MCF 10A (cell line): ENCODE results near the gene UCK2. TPM values are rescaled to one million over a fixed set of nuclear protein-coding genes. Genes with fewer than 3 reads are reported as not detected.

Experiments used
- BruUV-seq: library from RNA; stranded (reverse); fragments of 400-500 nt; replicated peaks from 2 replicates; lab custom pipeline; 2021; lab: Mats Ljungman, UMichigan
- CTCF ChIA-PET: fragments of 300-600 bp; sonication (Branson Sonifier 250); formaldehyde crosslinking; extraction: SDS; loops from one replicate; lab custom pipeline; 2021; ENCODE audit warnings: antibody characterized with exemption, inconsistent platforms; lab: Yijun Ruan, JAX
- POLR2A ChIA-PET: fragments of 300-600, 350-650 bp; sonication (Branson Sonifier 250); formaldehyde crosslinking; extraction: SDS; loops from one replicate; lab custom pipeline; 2020; ENCODE audit warnings: antibody characterized with exemption, inconsistent platforms; lab: Yijun Ruan, JAX
- DNase-seq: peaks from one replicate; pipeline ENCODE4 v3.0.0-alpha.2; 2018; ENCODE audit not compliant: unreplicated experiment
- H3K27ac Mint-ChIP-seq: one replicate; pipeline ENCODE4 v1.8.0; 2022; ENCODE audit warnings: mild to moderate bottlenecking, low read depth, mixed read lengths; ENCODE audit not compliant: unreplicated experiment
- H3K27me3 Mint-ChIP-seq: one replicate; pipeline ENCODE4 v1.8.0; 2022; ENCODE audit warnings: mixed read lengths; ENCODE audit not compliant: insufficient read depth, unreplicated experiment
- H3K36me3 Mint-ChIP-seq: one replicate; pipeline ENCODE4 v1.8.0; 2022; ENCODE audit warnings: mild to moderate bottlenecking, moderate library complexity, mixed read lengths; ENCODE audit not compliant: insufficient read depth, unreplicated experiment
- H3K4me1 Mint-ChIP-seq: one replicate; pipeline ENCODE4 v1.8.0; 2022; ENCODE audit warnings: mixed read lengths; ENCODE audit not compliant: insufficient read depth, unreplicated experiment
- H3K4me3 Mint-ChIP-seq: one replicate; pipeline ENCODE4 v1.8.0; 2022; ENCODE audit warnings: mild to moderate bottlenecking, moderate library complexity, mixed read lengths; ENCODE audit not compliant: unreplicated experiment
- H3K9me3 Mint-ChIP-seq: one replicate; pipeline ENCODE4 v1.8.0; 2022; ENCODE audit warnings: mixed read lengths; ENCODE audit not compliant: unreplicated experiment
- CTCF ChIP-seq: fragments of 200-600 bp; IDR thresholded peaks from one replicate; pipeline ENCODE4 v1.8.0; 2022; ENCODE audit warnings: antibody characterized with exemption, mild to moderate bottlenecking; ENCODE audit not compliant: unreplicated experiment
- intact Hi-C: fragments of 100-400 bp; cut with micrococcal nuclease; formaldehyde crosslinking; loops from 2 replicates; pipeline ENCODE4 v1.14.1; 2022
- total RNA-seq: library from RNA; stranded (reverse); gene quantifications from 2 replicates; pipeline ENCODE4 v1.2.3, GENCODE V29; 2022

Gene UCK2
- total RNA-seq, 1 experiment from 2014 or later = 144 TPM

DNA sequence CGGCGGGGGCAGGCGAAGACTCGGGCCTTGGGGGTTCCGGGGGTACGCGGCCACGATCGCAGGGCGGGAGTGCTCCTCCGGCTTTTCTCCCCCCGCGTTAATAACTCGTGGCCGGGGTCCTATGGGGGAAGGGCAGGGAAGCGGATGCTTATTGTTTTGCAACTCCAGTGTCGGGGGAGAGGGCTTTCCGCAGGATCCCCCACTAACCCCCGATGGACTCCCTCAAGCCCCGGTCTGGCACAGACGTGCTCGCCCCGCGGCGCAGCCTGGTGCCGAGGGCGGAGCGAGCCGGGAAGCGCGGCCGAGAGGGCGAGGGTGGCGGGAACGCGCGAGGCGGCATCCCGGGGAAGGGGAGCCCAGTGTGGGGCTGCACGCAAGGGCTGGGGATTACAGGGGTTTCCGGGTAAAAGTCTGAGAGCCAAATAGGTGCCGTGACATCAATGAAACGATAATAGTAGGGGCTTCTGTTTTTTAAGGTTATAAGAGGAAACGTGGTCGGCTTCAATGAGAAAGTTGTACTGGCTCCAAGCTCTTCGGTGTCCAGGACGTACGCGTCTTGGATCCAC, 772 bp downstream of the UCK2 start:
- BruUV-seq = no TSS peak

DNA sequence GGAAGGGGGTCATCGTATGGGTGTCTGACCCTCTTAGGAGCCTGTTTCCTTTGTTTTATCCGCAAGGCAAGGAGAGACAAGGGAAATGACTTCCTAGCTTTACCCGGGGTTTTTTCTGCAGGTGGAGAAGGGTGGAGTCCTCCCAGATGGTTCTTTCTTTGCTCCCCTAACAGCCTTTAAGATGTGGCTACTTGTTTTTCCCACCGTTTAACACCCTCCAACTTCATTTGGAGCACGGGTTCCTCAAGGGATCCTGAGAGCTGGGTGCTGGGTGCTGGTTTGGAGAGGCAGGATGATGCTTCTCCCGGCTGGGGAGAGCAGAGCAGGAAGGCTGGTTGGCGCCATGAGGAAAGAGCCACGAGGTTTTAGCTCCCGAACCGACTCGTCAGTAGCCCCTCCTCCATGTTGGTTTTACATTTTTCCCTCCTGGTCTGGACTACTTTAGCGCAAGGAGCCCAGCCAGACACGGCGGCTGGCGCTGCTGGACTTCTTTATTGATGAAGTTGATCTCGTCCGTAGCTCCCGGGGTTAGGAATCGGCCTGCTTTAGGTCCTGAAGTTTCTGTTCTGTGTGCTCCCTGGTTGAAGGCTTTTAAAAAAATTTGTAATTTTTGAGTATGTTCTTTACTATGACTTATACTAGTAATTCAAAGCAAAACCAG, 1.4 kb downstream of the UCK2 start:
- BruUV-seq = TSS peak; percentile 81
- CTCF ChIA-PET = interaction anchor here (0.6 to 6.2 kb wide), 39 partner anchors 8 to 1030 kb away, joined by 3 to 59 read pairs (median 5); partner anchors contain the start of gene TMCO1
- intact Hi-C loops = loop anchor here (1.0 to 5.0 kb wide), 8 partner anchors 22 to 226 kb away; partner anchors contain the start of gene MGST3
- peaks cover 6% of the 10 kb centered on the region for H3K36me3 Mint-ChIP-seq
- no peak for TF ChIP-seq CTCF
- DNase-seq = peak; percentile 91
- POLR2A ChIA-PET = interaction anchor here (0.7 to 5.8 kb wide), 43 partner anchors 9 to 1010 kb away, joined by 3 to 118 read pairs (median 5); partner anchors contain the start of genes ALDH9A1, MGST3, POGK and TMCO1
- H3K27me3 Mint-ChIP-seq = no peaks in the 10 kb centered on the region
- peaks cover 37% of the 10 kb centered on the region for H3K4me1 Mint-ChIP-seq
- peak overlapping the region; percentile 90 for H3K27ac Mint-ChIP-seq
- no peaks in the 10 kb centered on the region for H3K9me3 Mint-ChIP-seq
- peak overlapping the region; percentile 96 for H3K4me3 Mint-ChIP-seq

More for the DNA sequence above, 772 bp downstream of the UCK2 start:
- ChIA-PET POLR2A (interaction anchor here (0.6 to 5.8 kb wide), 39 partner anchors 9 to 1011 kb away, joined by 3 to 118 read pairs (median 6); partner anchors contain the start of genes ALDH9A1, MGST3, POGK and TMCO1), CTCF (interaction anchor here (0.6 to 6.2 kb wide), 26 partner anchors 11 to 452 kb away, joined by 3 to 59 read pairs (median 5); partner anchors contain the start of gene TMCO1)
- Mint-ChIP-seq H3K4me1 (peaks cover 32% of the 10 kb centered on the region), H3K27ac (peak overlapping the region; percentile 90), H3K9me3 (no peaks in the 10 kb centered on the region), H3K4me3 (peak overlapping the region; percentile 96), H3K27me3 (no peaks in the 10 kb centered on the region), H3K36me3 (peaks cover 6% of the 10 kb centered on the region)
- TF ChIP-seq CTCF = no peak
- DNase-seq = peak; percentile 64
- intact Hi-C loops = loop anchor here (1.0 to 5.0 kb wide), 6 partner anchors 23 to 226 kb away; partner anchors contain the start of gene MGST3

DNA sequence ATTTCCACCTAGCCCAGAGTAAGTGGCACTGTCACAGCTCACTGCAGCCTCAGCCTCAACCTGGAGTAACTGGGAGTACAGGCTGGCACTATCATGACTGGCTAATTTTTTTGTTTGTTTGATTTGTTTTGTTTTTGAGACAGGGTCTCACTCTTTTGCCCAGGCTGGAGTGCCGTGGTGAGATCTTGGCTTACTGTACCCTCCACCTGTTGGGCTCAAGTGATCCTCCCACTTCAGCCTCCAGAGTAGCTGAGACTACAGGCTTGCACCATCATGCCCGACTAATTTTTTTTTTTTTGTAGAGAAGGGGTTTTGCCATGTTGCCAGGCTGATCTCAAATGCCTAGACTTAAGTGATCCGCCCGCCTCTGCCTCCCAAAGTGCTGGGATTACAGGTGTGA, 2.5 kb downstream of the UCK2 start:
- CTCF ChIA-PET = interaction anchor here (0.6 to 6.2 kb wide), 25 partner anchors 9 to 1234 kb away, joined by 3 to 59 read pairs (median 6); partner anchors contain the start of gene TMCO1
- H3K27me3 Mint-ChIP-seq = no peaks in the 10 kb centered on the region

More for the DNA sequence above, 2.5 kb downstream of the UCK2 start:
- Mint-ChIP-seq H3K4me1 (peaks cover 43% of the 10 kb centered on the region), H3K4me3 (peak overlapping the region; percentile 96), H3K9me3 (no peaks in the 10 kb centered on the region), H3K27ac (peak overlapping the region; percentile 90), H3K36me3 (peaks cover 6% of the 10 kb centered on the region)
- no peak for TF ChIP-seq CTCF
- BruUV-seq = no TSS peak
- DNase-seq = no peak
- intact Hi-C loops = loop anchor here (1.0 to 5.0 kb wide), 7 partner anchors 21 to 228 kb away; partner anchors contain the start of gene MGST3
- POLR2A ChIA-PET = interaction anchor here (0.7 to 5.8 kb wide), 29 partner anchors 9 to 437 kb away, joined by 3 to 118 read pairs (median 6); partner anchors contain the start of genes ALDH9A1, MGST3 and TMCO1
